IMR-90 (cell line): Measurements from ENCODE around the gene PRAMEF4. TPM values are rescaled to one million over a fixed set of nuclear protein-coding genes. Genes with fewer than 3 reads are reported as not detected.

Experiments used
- microRNA-seq, 2 experiments: library from miRNA; stranded (forward) in 1 of 2; unstranded in 1 of 2; fragments of 10-50 nt in 1 of 2; fragments of <30 nt in 1 of 2; gene quantifications in 1 of 2; microRNA quantifications in 1 of 2; one replicate each; pipeline versions ENCODE3 to v1.1.0; 2013 to 2020; ENCODE audit not compliant: insufficient read depth in 1 of 2, insufficient read length in 1 of 2, unreplicated experiment in 1 of 2
- polyA plus RNA-seq, 3 experiments: library from polyadenylated mRNA; depleted of rRNA; stranded (reverse); fragments of >200 nt; gene quantifications; 2 replicates each; pipeline ENCODE4 v1.2.3, GENCODE V29; 2012; ENCODE audit warnings: low replicate concordance in 1 of 3
- small RNA-seq, 5 experiments: library from RNA; depleted of rRNA; stranded (forward); fragments of <200 nt; gene quantifications; one replicate each; pipeline ENCODE3, GENCODE V24; 2012
- total RNA-seq: library from RNA; depleted of rRNA; stranded (reverse); fragments of >200 nt; gene quantifications from 2 replicates; pipeline ENCODE4 v1.2.3, GENCODE V29; 2012; rRNA removed

The PRAMEF4 gene
- total and polyA plus RNA-seq, 2 of the 4 experiments (the other 2 are of a cell fraction), result not detected

Small RNA genes lying within 50 kb of the gene (microRNA-seq; reads per million reads assigned to microRNA genes)
- not detected for gene RNU6-1072P (ENCODE audit: insufficient read depth, insufficient read length)

Small RNA genes lying within 50 kb of the gene (small RNA-seq; reads per million reads assigned to genes)
- 0 reads per million in 5 experiments for gene RNU6-1072P

Other genes starting within 250 kb of the PRAMEF4 start
- gene AADACL4, start 242.1 kb downstream of the PRAMEF4 start, total RNA-seq, result not detected in 2 replicates
- gene AADACL4, start 242.1 kb downstream of the PRAMEF4 start, polyA plus RNA-seq (2012; rRNA removed), result not detected in 2 replicates
- gene AADACL3, start 170.1 kb downstream of the PRAMEF4 start, total RNA-seq, result not detected in 2 replicates
- not detected in 2 replicates for gene AADACL3, start 170.1 kb downstream of the PRAMEF4 start, polyA plus RNA-seq (2012; rRNA removed)
- not detected in 2 replicates for gene CFAP107, start 140.0 kb downstream of the PRAMEF4 start, total RNA-seq
- gene CFAP107, start 140.0 kb downstream of the PRAMEF4 start, polyA plus RNA-seq (2012; rRNA removed), result not detected in 2 replicates
- gene PRAMEF12, start 112.5 kb downstream of the PRAMEF4 start, total RNA-seq, result not detected in 2 replicates
- not detected in 2 replicates for gene PRAMEF12, start 112.5 kb downstream of the PRAMEF4 start, polyA plus RNA-seq (2012; rRNA removed)
- not detected in 2 replicates for gene PRAMEF1, start 94.8 kb downstream of the PRAMEF4 start, total RNA-seq
- gene PRAMEF1, start 94.8 kb downstream of the PRAMEF4 start, polyA plus RNA-seq (2012; rRNA removed), result not detected in 2 replicates
- gene PRAMEF11, start 54.8 kb downstream of the PRAMEF4 start, total RNA-seq, result not detected in 2 replicates
- not detected in 2 replicates for gene PRAMEF11, start 54.8 kb downstream of the PRAMEF4 start, polyA plus RNA-seq (2012; rRNA removed)
- not detected in 2 replicates for gene HNRNPCL1, start 37.5 kb downstream of the PRAMEF4 start, total RNA-seq
- not detected in 2 replicates for gene HNRNPCL1, start 37.5 kb downstream of the PRAMEF4 start, polyA plus RNA-seq (2012; rRNA removed)
- gene PRAMEF2, start 29.1 kb downstream of the PRAMEF4 start, total RNA-seq, result not detected in 2 replicates
- gene PRAMEF2, start 29.1 kb downstream of the PRAMEF4 start, polyA plus RNA-seq (2012; rRNA removed), result not detected in 2 replicates
- not detected in 2 replicates for gene PRAMEF10, start 12.1 kb upstream of the PRAMEF4 start, total RNA-seq
- not detected in 2 replicates for gene PRAMEF10, start 12.1 kb upstream of the PRAMEF4 start, polyA plus RNA-seq (2012; rRNA removed)
- not detected in 2 replicates for gene PRAMEF7, start 30.4 kb upstream of the PRAMEF4 start, total RNA-seq
- gene PRAMEF7, start 30.4 kb upstream of the PRAMEF4 start, polyA plus RNA-seq (2012; rRNA removed), result not detected in 2 replicates
- not detected in 2 replicates for gene PRAMEF6, start 61.4 kb upstream of the PRAMEF4 start, total RNA-seq
- not detected in 2 replicates for gene PRAMEF6, start 61.4 kb upstream of the PRAMEF4 start, polyA plus RNA-seq (2012; rRNA removed)
- gene PRAMEF27, start 170.4 kb upstream of the PRAMEF4 start, total RNA-seq, result not detected in 2 replicates
- gene PRAMEF27, start 170.4 kb upstream of the PRAMEF4 start, polyA plus RNA-seq (2012; rRNA removed), result not detected in 2 replicates
- not detected in 2 replicates for gene HNRNPCL3, start 174.6 kb upstream of the PRAMEF4 start, total RNA-seq
- not detected in 2 replicates for gene HNRNPCL3, start 174.6 kb upstream of the PRAMEF4 start, polyA plus RNA-seq (2012; rRNA removed)
- gene PRAMEF25, start 184.6 kb upstream of the PRAMEF4 start, total RNA-seq, result not detected in 2 replicates
- not detected in 2 replicates for gene PRAMEF25, start 184.6 kb upstream of the PRAMEF4 start, polyA plus RNA-seq (2012; rRNA removed)
- not detected in 2 replicates for gene HNRNPCL2, start 230.7 kb upstream of the PRAMEF4 start, total RNA-seq
- not detected in 2 replicates for gene HNRNPCL2, start 230.7 kb upstream of the PRAMEF4 start, polyA plus RNA-seq (2012; rRNA removed)